ENCODE results near the gene TMEM106A.
"Not testable (repeated sequence)": the region's sequence is repeated elsewhere in the genome, so short reads cannot be mapped to it uniquely, and the experiment has no call there.

TMEM106A gene

GRCh38 chr17:43239597-43239996 lies 27.9 kb downstream of the TMEM106A start:
- H3K4me3 ChIP-seq (ENCODE audit: low read depth, low read length); DNase-seq (ENCODE audit: low read depth): not testable (repeated sequence)

- not testable (repeated sequence) for DNase-seq (ENCODE audit: low read depth); H3K4me3 ChIP-seq (ENCODE audit: low read depth, low read length)
Measured at GRCh38 chr17:43240596-43241352, 29.1 kb downstream of the TMEM106A start.

- not testable (repeated sequence) for H3K4me3 ChIP-seq (ENCODE audit: low read depth, low read length); DNase-seq (ENCODE audit: low read depth)
Measured at GRCh38 chr17:43246456-43246855, 34.8 kb downstream of the TMEM106A start.
